SK-N-SH (cell line): Measurements from ENCODE around the gene ZNF22. TPM values are rescaled to one million over a fixed set of nuclear protein-coding genes. Genes with fewer than 3 reads are reported as not detected.

Source experiments
- CHD2 ChIP-seq: fragments of 150-350 bp; IDR thresholded peaks from 2 replicates; pipeline ENCODE4 v1.6.1; 2018; ENCODE audit warnings: low read length; ENCODE audit not compliant: partially characterized antibody
- ELF1 ChIP-seq: IDR thresholded peaks from 2 replicates; pipeline ENCODE4 v1.4.0; 2012
- FOXM1 ChIP-seq: IDR thresholded peaks from 2 replicates; pipeline ENCODE4 v1.4.0; 2012; ENCODE audit warnings: low read depth, mild to moderate bottlenecking
- GABPA ChIP-seq: IDR thresholded peaks from 2 replicates; pipeline ENCODE4 v1.4.0; 2012; ENCODE audit warnings: low read depth, mild to moderate bottlenecking
- GATA2 ChIP-seq: sonication (generic); formaldehyde crosslinking; IDR thresholded peaks from 2 replicates; pipeline ENCODE4 v1.5.0; 2020; ENCODE audit warnings: mild to moderate bottlenecking, missing genetic modification reagents
- IRF3 ChIP-seq: fragments of 150-350 bp; IDR thresholded peaks from 2 replicates; pipeline ENCODE4 v1.6.1; 2016; ENCODE audit warnings: mild to moderate bottlenecking, low read depth, low read length
- PBX3 ChIP-seq: IDR thresholded peaks from 2 replicates; pipeline ENCODE4; 2012
- REST ChIP-seq: IDR thresholded peaks from 2 replicates; pipeline ENCODE4 v1.6.1; 2012; ENCODE audit warnings: mild to moderate bottlenecking, low read depth, low read length, moderate library complexity
- TAF1 ChIP-seq: IDR thresholded peaks from 2 replicates; pipeline ENCODE4 v1.6.1; 2012; ENCODE audit warnings: low read depth, mild to moderate bottlenecking, low read length, moderate library complexity, borderline replicate concordance
- USF1 ChIP-seq: IDR thresholded peaks from 2 replicates; pipeline ENCODE4 v1.4.0; 2012; ENCODE audit warnings: low read depth, borderline replicate concordance
- USF2 ChIP-seq: fragments of 150-350 bp; IDR thresholded peaks from 2 replicates; pipeline ENCODE4 v1.6.1; 2017; ENCODE audit warnings: antibody characterized with exemption, low read length, low read depth, borderline replicate concordance
- polyA plus RNA-seq, 3 experiments: library from polyadenylated mRNA; depleted of rRNA; stranded (reverse); fragments of >200 nt; gene quantifications; 2 replicates each; pipeline ENCODE4 v1.2.3, GENCODE V29; 2012

ZNF22 gene
- polyA plus RNA-seq, 1 of the 3 experiments (the other 2 are of a cell fraction) = 10.2 TPM

GRCh38 chr10:44978570-44979280, 22.0 kb upstream of the ZNF22 start, which contains the start of gene DEPP1 (continued):
- TF ChIP-seq USF1 (0 out of 2 replicates have a peak, but pooled peaks have one; percentile 34), FOXM1 (no peak), PBX3 (peak; percentile 99), CHD2 (no peak), ELF1 (no peak), USF2 (no peak), GATA2 (CRISPR knock-in tag) (no peak), REST (peak; percentile 57; the same call in 1 of the 2 replicates), IRF3 (no peak), GABPA (no peak), TAF1 (peak; percentile 67; the same call in 1 of the 2 replicates)
